ENCODE results near the gene FAM53B. TPM values are rescaled to one million over a fixed set of nuclear protein-coding genes. Genes with fewer than 3 reads are reported as not detected.

The FAM53B gene
- total RNA-seq, 4 donors from 2014 or later = 140 to 253 (median 192) TPM

DNA sequence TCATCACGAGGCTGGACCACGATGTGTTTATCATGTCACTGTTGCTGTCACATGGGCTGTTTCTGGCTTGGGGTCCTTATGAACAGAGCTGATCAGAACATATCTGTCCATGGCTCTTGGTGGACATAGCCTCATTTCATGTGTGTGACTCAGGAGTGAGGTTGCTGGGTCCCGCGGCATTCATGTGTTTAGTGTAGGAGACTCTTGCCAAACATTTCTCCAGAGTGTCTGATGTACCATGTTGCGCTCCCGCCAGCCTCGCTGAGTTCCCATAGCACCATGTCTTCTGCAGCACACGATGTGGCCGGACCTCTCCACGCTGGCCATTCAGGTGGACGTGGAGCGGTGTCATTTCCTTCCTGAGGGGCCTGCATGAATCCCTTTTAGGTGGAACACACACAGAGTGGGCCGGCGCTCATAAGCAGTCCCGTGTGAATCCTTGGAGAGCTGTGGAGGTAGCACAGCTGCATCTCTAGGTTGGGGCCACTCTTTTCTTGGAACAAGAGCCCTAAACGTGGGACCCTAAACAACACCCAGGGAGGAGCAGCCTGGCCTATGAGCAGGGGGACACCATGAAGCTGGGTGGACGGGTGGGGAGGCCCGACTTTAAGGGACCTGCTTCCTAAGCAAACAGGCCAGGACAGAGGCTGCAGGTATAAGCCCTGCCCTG lies 147.9 kb downstream of the FAM53B start:
- Histone ChIP-seq H3K9me3 (no peaks in the 10 kb centered on the region), H3K4me3 (no peak overlapping the region), H3K27ac (no peak overlapping the region), H3K36me3 (no peaks in the 10 kb centered on the region), H3K4me1 (no peaks in the 10 kb centered on the region), H3K27me3 (no peaks in the 10 kb centered on the region)
- in situ Hi-C loops (cut with MboI; ENCODE audit: low sequenced_read_pairs in 4 of 4) = no loop called here
- ATAC-seq (no peak), DNase-seq (no peak)
- TF ChIP-seq, protein P1, sequence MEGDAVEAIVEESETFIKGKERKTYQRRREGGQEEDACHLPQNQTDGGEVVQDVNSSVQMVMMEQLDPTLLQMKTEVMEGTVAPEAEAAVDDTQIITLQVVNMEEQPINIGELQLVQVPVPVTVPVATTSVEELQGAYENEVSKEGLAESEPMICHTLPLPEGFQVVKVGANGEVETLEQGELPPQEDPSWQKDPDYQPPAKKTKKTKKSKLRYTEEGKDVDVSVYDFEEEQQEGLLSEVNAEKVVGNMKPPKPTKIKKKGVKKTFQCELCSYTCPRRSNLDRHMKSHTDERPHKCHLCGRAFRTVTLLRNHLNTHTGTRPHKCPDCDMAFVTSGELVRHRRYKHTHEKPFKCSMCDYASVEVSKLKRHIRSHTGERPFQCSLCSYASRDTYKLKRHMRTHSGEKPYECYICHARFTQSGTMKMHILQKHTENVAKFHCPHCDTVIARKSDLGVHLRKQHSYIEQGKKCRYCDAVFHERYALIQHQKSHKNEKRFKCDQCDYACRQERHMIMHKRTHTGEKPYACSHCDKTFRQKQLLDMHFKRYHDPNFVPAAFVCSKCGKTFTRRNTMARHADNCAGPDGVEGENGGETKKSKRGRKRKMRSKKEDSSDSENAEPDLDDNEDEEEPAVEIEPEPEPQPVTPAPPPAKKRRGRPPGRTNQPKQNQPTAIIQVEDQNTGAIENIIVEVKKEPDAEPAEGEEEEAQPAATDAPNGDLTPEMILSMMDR (IDR thresholded peaks at IDR 0.05 in 4 of 5, conservative IDR thresholded peaks at IDR 0.05 in 1 of 5) = no peak
- TF ChIP-seq POLR2A (IDR thresholded peaks at IDR 0.05) = no peak
- intact Hi-C loops (cut with DNase I; ENCODE audit: low total_unique reads) = no loop called here

DNA sequence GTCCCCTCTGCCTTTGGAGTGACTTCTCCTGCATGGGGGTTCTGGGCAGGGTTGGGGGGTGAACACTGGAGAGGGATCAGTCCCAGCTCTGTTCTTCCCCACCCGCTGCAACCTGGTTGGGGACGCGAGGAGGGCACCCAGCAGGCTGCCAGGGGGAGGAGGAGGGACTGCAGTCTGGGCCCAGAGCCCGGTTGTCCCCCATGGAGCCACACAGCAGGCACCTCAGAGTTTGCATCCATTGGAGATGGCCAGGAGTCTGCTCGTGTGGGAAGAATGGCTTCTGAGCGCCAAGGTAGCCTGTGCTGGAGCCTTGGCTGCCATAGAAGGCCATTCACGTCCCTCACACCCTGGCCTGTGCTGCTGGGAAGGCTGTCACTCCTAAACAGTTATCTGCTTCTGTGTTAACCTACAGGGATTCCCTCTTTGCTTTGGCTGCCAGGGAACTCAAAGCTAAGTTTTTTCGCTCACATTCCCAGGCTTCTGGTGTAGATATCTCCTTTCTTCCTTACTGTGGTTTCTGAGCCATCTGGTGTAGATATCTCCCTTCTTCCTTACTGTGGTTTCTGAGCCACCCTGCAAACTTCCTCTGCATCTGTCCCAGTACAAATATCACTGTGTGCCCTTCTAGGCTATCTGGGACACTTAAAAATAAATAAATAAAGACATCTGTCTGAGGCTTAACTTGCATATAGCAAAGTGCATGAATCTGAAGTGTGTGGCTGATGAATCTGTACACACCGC lies 148.9 kb downstream of the FAM53B start:
- ATAC-seq (no peak), DNase-seq (no peak)
- H3K27ac ChIP-seq = no peak overlapping the region
- no peak for TF ChIP-seq POLR2A (IDR thresholded peaks at IDR 0.05)
- TF ChIP-seq, protein P1 (IDR thresholded peaks at IDR 0.05 in 4 of 5, conservative IDR thresholded peaks at IDR 0.05 in 1 of 5) = no peak
- in situ Hi-C loops (cut with MboI; ENCODE audit: low sequenced_read_pairs in 4 of 4) = no loop called here
- no peaks in the 10 kb centered on the region for H3K36me3 ChIP-seq
- H3K27me3 ChIP-seq = no peaks in the 10 kb centered on the region
- H3K4me3 ChIP-seq = no peak overlapping the region
- intact Hi-C loops (cut with DNase I; ENCODE audit: low total_unique reads) = no loop called here
- no peaks in the 10 kb centered on the region for H3K4me1 ChIP-seq
- H3K9me3 ChIP-seq = no peaks in the 10 kb centered on the region

DNA sequence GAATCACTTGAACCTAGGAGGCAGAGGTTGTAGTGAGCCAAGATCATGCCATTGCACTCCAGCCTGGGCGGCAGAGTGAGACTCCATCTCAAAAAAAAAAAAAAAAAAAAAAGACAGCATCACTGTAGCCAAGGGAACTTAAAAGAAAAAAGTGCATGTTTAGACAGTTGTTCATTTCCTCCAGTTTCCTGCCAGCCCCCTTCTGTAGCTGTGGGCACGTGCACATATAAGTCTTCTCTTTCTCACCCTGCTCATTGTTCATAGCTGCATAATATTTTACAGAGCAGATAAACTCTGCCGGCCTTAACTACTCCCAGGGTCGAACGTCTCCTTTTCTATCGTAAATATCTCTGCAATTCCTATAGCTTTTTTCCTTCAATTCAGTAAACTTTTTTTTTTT lies 149.9 kb downstream of the FAM53B start:
- DNase-seq (no peak), ATAC-seq (no peak)
- Histone ChIP-seq H3K27me3 (no peaks in the 10 kb centered on the region), H3K9me3 (no peaks in the 10 kb centered on the region), H3K4me3 (no peak overlapping the region), H3K4me1 (peaks cover 2 to 4% of the 10 kb centered on the region in 2 donors), H3K27ac (no peak overlapping the region), H3K36me3 (no peaks in the 10 kb centered on the region)
- TF ChIP-seq POLR2A (IDR thresholded peaks at IDR 0.05) = no peak
- TF ChIP-seq, protein P1 (IDR thresholded peaks at IDR 0.05 in 4 of 5, conservative IDR thresholded peaks at IDR 0.05 in 1 of 5) = no peak
- in situ Hi-C loops (cut with MboI; ENCODE audit: low sequenced_read_pairs in 4 of 4) = no loop called here
- intact Hi-C loops (cut with DNase I; ENCODE audit: low total_unique reads) = no loop called here

DNA sequence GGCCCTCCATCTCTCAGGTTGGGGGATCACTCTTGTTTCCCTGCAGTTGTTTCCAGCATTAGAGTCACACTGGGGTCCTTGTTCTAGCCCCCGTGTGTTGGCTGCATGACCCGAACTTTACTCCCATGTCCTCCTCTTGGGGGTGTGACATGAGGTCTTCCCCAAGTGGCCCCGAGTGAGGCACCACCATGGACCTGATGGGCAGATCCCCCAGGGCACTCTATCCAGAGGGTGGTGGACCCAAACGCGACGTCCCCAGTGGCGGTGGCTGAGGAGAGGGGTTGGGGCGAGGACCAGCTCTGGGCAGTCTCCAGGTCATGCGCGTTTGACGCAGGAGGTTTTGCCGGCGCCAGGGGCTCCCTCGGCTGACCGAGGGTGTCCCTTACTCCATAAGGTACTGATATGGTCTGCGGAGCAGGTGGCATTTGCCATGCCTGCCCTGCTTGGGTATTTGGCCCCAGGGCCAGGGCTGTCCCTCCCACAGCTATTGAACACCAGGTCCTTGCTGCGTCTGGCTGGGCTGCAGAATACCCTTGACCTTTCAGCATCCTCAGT lies 150.7 kb downstream of the FAM53B start:
- Histone ChIP-seq H3K4me3 (no peak overlapping the region), H3K9me3 (no peaks in the 10 kb centered on the region), H3K27ac (no peak overlapping the region), H3K27me3 (no peaks in the 10 kb centered on the region), H3K4me1 (peaks cover 9 to 11% of the 10 kb centered on the region in 2 donors), H3K36me3 (no peaks in the 10 kb centered on the region)
- no peak for DNase-seq
- intact Hi-C loops (cut with DNase I; ENCODE audit: low total_unique reads) = no loop called here
- no peak for TF ChIP-seq POLR2A (IDR thresholded peaks at IDR 0.05)
- TF ChIP-seq, protein P1 (IDR thresholded peaks at IDR 0.05 in 4 of 5, conservative IDR thresholded peaks at IDR 0.05 in 1 of 5) = no peak
- in situ Hi-C loops (cut with MboI; ENCODE audit: low sequenced_read_pairs in 4 of 4) = no loop called here
- ATAC-seq = no peak

Measured in gastrocnemius medialis (tissue), 4 donors.